HepG2 (cell line): ENCODE results near the gene HELZ. TPM values are rescaled to one million over a fixed set of nuclear protein-coding genes. Genes with fewer than 3 reads are reported as not detected.

ENCODE experiments used
- ATAC-seq: fragments of 200-7000 bp; cut with Tn5 transposase; 3 replicates; pipeline ENCODE4 v1.9.1; 2020; ENCODE audit warnings: mild to moderate bottlenecking, moderate library complexity
- BruUV-seq: library from RNA; stranded (reverse); fragments of 400-500 nt; replicated peaks from 2 replicates; lab custom pipeline; 2021; lab: Mats Ljungman, UMichigan
- CTCF ChIA-PET: fragments of 300-600 bp; formaldehyde crosslinking; extraction: SDS; loops from one replicate; lab custom pipeline; 2021; ENCODE audit warnings: low total read pairs, inconsistent platforms, low intra/inter-chr PET ratio; lab: Yijun Ruan, JAX
- POLR2A ChIA-PET: fragments of 350-600 bp; sonication (Branson Sonifier 250); formaldehyde crosslinking; loops from one replicate; lab custom pipeline; 2020; ENCODE audit warnings: antibody characterized with exemption, inconsistent platforms; lab: Yijun Ruan, JAX
- DNase-seq: peaks from one replicate; pipeline ENCODE4 v3.0.0-alpha.2; 2015; ENCODE audit warnings: low spot score
- FAIRE-seq: peaks from 3 replicates; lab custom pipeline; 2011; peaks lifted over from hg19 to GRCh38; lab: Jason Lieb, UNC
- H2AFZ ChIP-seq: one replicate; pipeline ENCODE4 v1.6.1; 2011; ENCODE audit warnings: low read length, inconsistent platforms
- H3K27ac ChIP-seq: fragments of 300-600 bp; 3 replicates; pipeline ENCODE4 v1.8.0; 2011; ENCODE audit warnings: mixed run types, mild to moderate bottlenecking, mixed read lengths, low read length, inconsistent platforms; ENCODE audit not compliant: insufficient read depth; ENCODE audit errors: extremely low read length
- H3K27me3 ChIP-seq, 2 experiments: fragments of 200-600 bp in 1 of 2; 2 replicates in 1 of 2; 3 replicates in 1 of 2; pipeline versions ENCODE4 v1.6.0 to v1.8.0; 2011; ENCODE audit warnings: low read length in 2 of 2, mild to moderate bottlenecking in 2 of 2, moderate library complexity in 2 of 2, inconsistent platforms in 1 of 2; ENCODE audit not compliant: insufficient read depth in 2 of 2, control insufficient read depth in 1 of 2
- H3K36me3 ChIP-seq, 2 experiments: fragments of 200-600 bp in 1 of 2; replicated peaks in 1 of 2; 2 replicates in 1 of 2; 3 replicates in 1 of 2; pipeline versions ENCODE4 v1.5.1 to v1.8.0; 2011; ENCODE audit warnings: low read length in 2 of 2, inconsistent platforms in 1 of 2; ENCODE audit not compliant: insufficient read depth in 2 of 2, control insufficient read depth in 1 of 2
- H3K4me1 ChIP-seq: 2 replicates; pipeline ENCODE4 v1.5.1; 2012; ENCODE audit warnings: low read length, inconsistent platforms; ENCODE audit not compliant: insufficient read depth
- H3K4me2 ChIP-seq: 2 replicates; pipeline ENCODE4 v1.6.0; 2011; ENCODE audit warnings: low read depth, low read length, inconsistent platforms
- H3K4me3 ChIP-seq, 3 experiments: fragments of 200-600 bp in 1 of 3; sonication (generic), shearing (Covaris generic) in 1 of 3; replicated peaks in 1 of 3; 2 replicates each; pipeline ENCODE4 v1.5.1; 2011 to 2016; ENCODE audit warnings: low read length in 3 of 3, inconsistent platforms in 2 of 3, low read depth in 2 of 3, mild to moderate bottlenecking in 2 of 3, control low read depth in 1 of 3, mixed read lengths in 1 of 3; ENCODE audit not compliant: insufficient read depth in 1 of 3
- H3K79me2 ChIP-seq: one replicate; pipeline ENCODE4 v1.6.1; 2011; ENCODE audit warnings: low read length, inconsistent platforms; ENCODE audit not compliant: insufficient read depth
- H3K9ac ChIP-seq: 2 replicates; pipeline ENCODE4 v1.6.0; 2011; ENCODE audit warnings: mild to moderate bottlenecking, low read depth, low read length, inconsistent platforms; ENCODE audit not compliant: insufficient read depth
- H3K9me3 ChIP-seq: 2 replicates; pipeline ENCODE4 v1.5.1; 2012; ENCODE audit warnings: mild to moderate bottlenecking, low read length
- H4K20me1 ChIP-seq: 2 replicates; pipeline ENCODE4 v1.6.0; 2011; ENCODE audit warnings: inconsistent platforms, mild to moderate bottlenecking, low read length, moderate library complexity; ENCODE audit not compliant: insufficient read depth
- CENPX ChIP-seq: sonication (generic); formaldehyde crosslinking; IDR thresholded peaks from 2 replicates; pipeline ENCODE4 v1.9.0; 2021; ENCODE audit warnings: mild to moderate bottlenecking, missing genetic modification reagents, moderate library complexity
- HNF4G ChIP-seq, 2 experiments: sonication (generic) in 1 of 2; formaldehyde crosslinking in 1 of 2; IDR thresholded peaks; 2 replicates each; pipeline versions ENCODE4 v1.4.0 to v1.6.1; 2011 to 2020; ENCODE audit warnings: borderline replicate concordance in 2 of 2, low read depth in 2 of 2, mild to moderate bottlenecking in 2 of 2, low read length in 1 of 2, missing genetic modification reagents in 1 of 2, moderate library complexity in 1 of 2
- KLF12 ChIP-seq: sonication (generic); formaldehyde crosslinking; IDR thresholded peaks from 2 replicates; pipeline ENCODE4 v1.4.0; 2020; ENCODE audit warnings: missing genetic modification reagents, borderline replicate concordance
- NFIC ChIP-seq: IDR thresholded peaks from 2 replicates; pipeline ENCODE4 v1.6.1; 2012; ENCODE audit warnings: mild to moderate bottlenecking, low read length, inconsistent platforms
- RAD51 ChIP-seq: fragments of 450-650 bp; IDR thresholded peaks from 2 replicates; pipeline ENCODE4 v1.6.1; 2016; ENCODE audit warnings: borderline replicate concordance
- SOX6 ChIP-seq, 2 experiments: fragments of 450-650 bp in 1 of 2; sonication (generic) in 1 of 2; formaldehyde crosslinking in 1 of 2; IDR thresholded peaks; 2 replicates each; pipeline versions ENCODE4 v1.4.0 to v1.6.1; 2017 to 2020; ENCODE audit warnings: antibody characterized with exemption in 1 of 2, mild to moderate bottlenecking in 1 of 2, missing genetic modification reagents in 1 of 2
- ZNF142 ChIP-seq: sonication (generic); formaldehyde crosslinking; IDR thresholded peaks from 2 replicates; pipeline ENCODE4 v1.4.0; 2020; ENCODE audit warnings: missing genetic modification reagents
- ZNF263 ChIP-seq: sonication (generic); formaldehyde crosslinking; IDR thresholded peaks from 2 replicates; pipeline ENCODE4 v1.4.0; 2020; ENCODE audit warnings: missing genetic modification reagents
- ZNF513 ChIP-seq: sonication (generic); formaldehyde crosslinking; conservative IDR thresholded peaks from 2 replicates; pipeline ENCODE4 v1.5.0; 2020; ENCODE audit warnings: missing genetic modification reagents
- ZXDC ChIP-seq: sonication (generic); formaldehyde crosslinking; IDR thresholded peaks from 2 replicates; pipeline ENCODE4 v1.5.0; 2020; ENCODE audit warnings: mild to moderate bottlenecking, missing genetic modification reagents
- WGBS: methylation state at CpG from one replicate; pipeline ENCODE4 v1.1.6; 2017; ENCODE audit warnings: low lambda C conversion rate; 5-methylcytosine and 5-hydroxymethylcytosine counted together
- in situ Hi-C: cut with HindIII; loops from 2 replicates; pipeline ENCODE4 v1.10.0; 2017; ENCODE audit warnings: low pct_unique_long_range_greater_than_20kb; ENCODE audit not compliant: extremely low pct_ligation_motif_present
- intact Hi-C: fragments of 100-400 bp; cut with micrococcal nuclease; formaldehyde crosslinking; loops from one replicate; pipeline ENCODE4 v1.10.0; 2022; ENCODE audit not compliant: unreplicated experiment
- polyA plus RNA-seq, 8 experiments: library from polyadenylated mRNA; depleted of rRNA in 3 of 8; stranded (reverse) in 7 of 8; unstranded in 1 of 8; fragments of >200 nt; fragmentation: Illumina TruSeq in 4 of 8; extraction: Trizol in 4 of 8; gene quantifications; 2 replicates each; pipeline versions ENCODE4 v1.2.1 to v1.2.3, GENCODE V29; 2011 to 2016; ENCODE audit warnings: low read depth in 4 of 8, missing spikeins in 1 of 8, mixed read lengths in 1 of 8; ENCODE audit not compliant: insufficient read depth in 1 of 8
- total RNA-seq, 5 experiments: library from RNA; depleted of rRNA; stranded (reverse); fragments of >200 nt; fragmentation: Illumina TruSeq; extraction: Trizol; gene quantifications; 2 replicates each; pipeline ENCODE4 v1.2.3, GENCODE V29; 2016; ENCODE audit warnings: low read depth in 1 of 5

Gene HELZ
- total and polyA plus RNA-seq, 2 of the 13 experiments (the other 11 are each of a cell fraction or from before 2014, with no cell fraction given) = 35.3 to 52.4 TPM

- TF ChIP-seq SOX6 (IDR thresholded peaks at IDR 0.05) = peak; percentile 55; the same call in 1 of the 2 replicates
- TF ChIP-seq SOX6 (CRISPR knock-in tag; IDR thresholded peaks at IDR 0.05) = no peak
- TF ChIP-seq RAD51 = 0 out of 2 replicates have a peak, but pooled peaks have one; percentile 4
- no peak for TF ChIP-seq ZXDC (CRISPR knock-in tag)
Measured at GRCh38 chr17:67026341-67026740, 218.7 kb downstream of the HELZ start (continued).

- no peak overlapping the region for H3K4me3 ChIP-seq
- H4K20me1 ChIP-seq = no peaks in the 10 kb centered on the region
- ChIA-PET POLR2A (no interaction called here), CTCF (no interaction called here)
- H3K27me3 ChIP-seq = peaks cover 10 to 34% of the 10 kb centered on the region in 2 experiments; a peak in 3 of 5 replicates
- no peak overlapping the region for H3K9ac ChIP-seq
- WGBS = 50% methylated on average over 18 of the region's 20 CpGs
- no peak; the same call in 2 of the 3 replicates for ATAC-seq
- BruUV-seq = no TSS peak
- FAIRE-seq = no peak
- H3K4me1 ChIP-seq = peaks cover 6% of the 10 kb centered on the region
- no peak overlapping the region for H3K27ac ChIP-seq
- no peaks in the 10 kb centered on the region for H3K79me2 ChIP-seq
- no peak overlapping the region for H3K4me2 ChIP-seq
- H3K9me3 ChIP-seq = no peaks in the 10 kb centered on the region
- intact Hi-C loops = no loop called here
- H2AFZ ChIP-seq = no peak overlapping the region
- in situ Hi-C loops = no loop called here
- no peak for DNase-seq
- no peaks in the 10 kb centered on the region for H3K36me3 ChIP-seq
- TF ChIP-seq ZNF263 (CRISPR knock-in tag) (no peak), CENPX (CRISPR knock-in tag) (no peak), ZNF513 (CRISPR knock-in tag) (no peak), NFIC (no peak), HNF4G (IDR thresholded peaks at IDR 0.05; ENCODE audit: borderline replicate concordance, low read depth, low read length) (no peak), HNF4G (CRISPR knock-in tag; IDR thresholded peaks at IDR 0.05; ENCODE audit: borderline replicate concordance, low read depth) (no peak), KLF12 (CRISPR knock-in tag) (no peak), ZNF142 (CRISPR knock-in tag) (no peak)
Measured at GRCh38 chr17:67025216-67025792, 219.7 kb downstream of the HELZ start.
